Heart left ventricle (tissue), 13 donors: ENCODE data around the gene GRIK1.

Experiments used
- POLR2A ChIP-seq, 2 donors: fragments of 450-650 bp; IDR thresholded peaks; one replicate each; pipeline ENCODE4 v1.6.1; 2017; ENCODE audit warnings: antibody characterized with exemption in 2 of 2, mild to moderate bottlenecking in 2 of 2, moderate library complexity in 2 of 2
- TF ChIP-seq, protein P1 (sequence below), 12 donors: fragments of 200-600 bp; sonication (generic) in 4 of 12; IDR thresholded peaks; one replicate each; pipeline versions ENCODE4 v1.5.0 to v1.8.0; 2018 to 2022; ENCODE audit warnings: antibody characterized with exemption in 12 of 12, mild to moderate bottlenecking in 5 of 12
- donor health status: ischemic (EF 13 %, LVEDD 7.1; RV severe dilation, severe dysfunction).
- donor health status: DM: no; HTN: yes; CAD: no.
- donor health status: DM: no; HTN: no; CAD: no.
- donor health status: ischemic (EF 25% LVEDD 6.9; RV normal size, moderate dysfunction).
- donor health status: ischemic (EF 25% LVEDD 5.7; RV mildly dilated, moderate dysfunction).
- donor health status: ischemic (EF 35%, LVEDD 5.7; RV mildly dilated, moderate dysfunction).
- donor health status: nonischemic (EF 11% LVEDD 7.7; RV severe dilation, severe dysfunction).
- donor health status: DM: yes; HTN: yes; CAD: no.
- donor health status: PGD.
- donor health status: ischemic (EF 29% LVEDD 5.4; RV normal size, mild dysfunction).
- donor health status: nonischemic (EF 23%, LVEDD 6.1; RV moderate dilation, normal function).

DNA sequence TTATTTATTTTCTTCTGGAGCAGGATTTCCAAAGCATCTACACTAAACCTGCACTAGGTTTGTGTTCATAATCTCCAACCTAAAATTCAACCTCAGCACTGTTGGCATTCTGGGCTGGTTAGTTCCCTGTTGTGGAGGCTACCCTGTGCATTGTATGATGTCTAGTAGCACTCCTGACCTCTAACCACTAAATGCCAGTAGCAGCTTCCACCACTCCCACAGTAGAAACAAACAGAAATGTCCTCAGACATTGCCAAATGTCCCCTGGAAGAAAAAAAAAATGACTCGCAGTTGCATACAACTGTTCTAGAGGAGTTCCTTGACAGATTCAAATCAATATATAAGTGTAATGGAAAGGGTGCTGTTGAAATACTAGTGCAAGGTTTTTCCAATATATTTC is 18.9 kb downstream of the GRIK1 start:
- no peak for TF ChIP-seq POLR2A (IDR thresholded peaks at IDR 0.05)
- TF ChIP-seq, protein P1, sequence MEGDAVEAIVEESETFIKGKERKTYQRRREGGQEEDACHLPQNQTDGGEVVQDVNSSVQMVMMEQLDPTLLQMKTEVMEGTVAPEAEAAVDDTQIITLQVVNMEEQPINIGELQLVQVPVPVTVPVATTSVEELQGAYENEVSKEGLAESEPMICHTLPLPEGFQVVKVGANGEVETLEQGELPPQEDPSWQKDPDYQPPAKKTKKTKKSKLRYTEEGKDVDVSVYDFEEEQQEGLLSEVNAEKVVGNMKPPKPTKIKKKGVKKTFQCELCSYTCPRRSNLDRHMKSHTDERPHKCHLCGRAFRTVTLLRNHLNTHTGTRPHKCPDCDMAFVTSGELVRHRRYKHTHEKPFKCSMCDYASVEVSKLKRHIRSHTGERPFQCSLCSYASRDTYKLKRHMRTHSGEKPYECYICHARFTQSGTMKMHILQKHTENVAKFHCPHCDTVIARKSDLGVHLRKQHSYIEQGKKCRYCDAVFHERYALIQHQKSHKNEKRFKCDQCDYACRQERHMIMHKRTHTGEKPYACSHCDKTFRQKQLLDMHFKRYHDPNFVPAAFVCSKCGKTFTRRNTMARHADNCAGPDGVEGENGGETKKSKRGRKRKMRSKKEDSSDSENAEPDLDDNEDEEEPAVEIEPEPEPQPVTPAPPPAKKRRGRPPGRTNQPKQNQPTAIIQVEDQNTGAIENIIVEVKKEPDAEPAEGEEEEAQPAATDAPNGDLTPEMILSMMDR (IDR thresholded peaks at IDR 0.05), result no peak
